Testis (tissue), 2 donors: ENCODE data around the gene NOXO1.

Experiments used
- POLR2A ChIP-seq: fragments of 450-650 bp; IDR thresholded peaks from one replicate; pipeline ENCODE4 v1.6.1; 2017; ENCODE audit warnings: antibody characterized with exemption, mild to moderate bottlenecking, moderate library complexity
- TF ChIP-seq, protein P1 (sequence below), 3 experiments: fragments of 450-650 bp in 2 of 3; fragments of 200-600 bp in 1 of 3; sonication (generic) in 1 of 3; IDR thresholded peaks; one replicate each; pipeline ENCODE4 v1.5.1; 2016 to 2019; ENCODE audit warnings: antibody characterized with exemption in 3 of 3, mild to moderate bottlenecking in 2 of 3, moderate library complexity in 1 of 3

DNA sequence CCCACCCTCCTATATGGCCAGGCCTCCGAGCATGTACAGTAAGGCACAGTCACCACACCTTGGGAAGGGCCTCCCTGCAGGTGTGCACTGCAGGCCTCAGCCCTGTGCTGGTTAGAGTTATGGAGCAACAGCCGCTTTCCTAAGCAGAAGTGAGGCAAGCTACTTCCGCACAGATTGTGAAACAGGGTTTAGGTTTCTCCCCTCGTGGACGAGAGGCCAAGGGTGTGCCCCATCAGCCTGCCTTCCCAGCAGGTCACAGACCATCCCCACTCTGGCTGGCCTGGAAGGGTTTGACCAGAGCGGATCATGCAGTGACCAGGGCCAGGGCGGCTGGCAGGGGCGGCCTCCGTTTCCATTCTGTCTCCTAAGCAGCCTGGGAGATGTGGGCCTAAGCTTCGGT is 43.0 kb downstream of the NOXO1 start:
- no peak for TF ChIP-seq POLR2A
- TF ChIP-seq, protein P1, sequence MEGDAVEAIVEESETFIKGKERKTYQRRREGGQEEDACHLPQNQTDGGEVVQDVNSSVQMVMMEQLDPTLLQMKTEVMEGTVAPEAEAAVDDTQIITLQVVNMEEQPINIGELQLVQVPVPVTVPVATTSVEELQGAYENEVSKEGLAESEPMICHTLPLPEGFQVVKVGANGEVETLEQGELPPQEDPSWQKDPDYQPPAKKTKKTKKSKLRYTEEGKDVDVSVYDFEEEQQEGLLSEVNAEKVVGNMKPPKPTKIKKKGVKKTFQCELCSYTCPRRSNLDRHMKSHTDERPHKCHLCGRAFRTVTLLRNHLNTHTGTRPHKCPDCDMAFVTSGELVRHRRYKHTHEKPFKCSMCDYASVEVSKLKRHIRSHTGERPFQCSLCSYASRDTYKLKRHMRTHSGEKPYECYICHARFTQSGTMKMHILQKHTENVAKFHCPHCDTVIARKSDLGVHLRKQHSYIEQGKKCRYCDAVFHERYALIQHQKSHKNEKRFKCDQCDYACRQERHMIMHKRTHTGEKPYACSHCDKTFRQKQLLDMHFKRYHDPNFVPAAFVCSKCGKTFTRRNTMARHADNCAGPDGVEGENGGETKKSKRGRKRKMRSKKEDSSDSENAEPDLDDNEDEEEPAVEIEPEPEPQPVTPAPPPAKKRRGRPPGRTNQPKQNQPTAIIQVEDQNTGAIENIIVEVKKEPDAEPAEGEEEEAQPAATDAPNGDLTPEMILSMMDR (IDR thresholded peaks at IDR 0.05): no peak
